ENCODE results near the gene FNDC10. TPM values are rescaled to one million over a fixed set of nuclear protein-coding genes. Genes with fewer than 3 reads are reported as not detected.
"Not testable (repeated sequence)": the region's sequence is repeated elsewhere in the genome, so short reads cannot be mapped to it uniquely, and the experiment has no call there.

FNDC10 gene
- total and polyA plus RNA-seq, 2 donors (not counting 3 experiments of a cell fraction or from before 2014, with no cell fraction given): 1.5 to 2.3 TPM

DNA sequence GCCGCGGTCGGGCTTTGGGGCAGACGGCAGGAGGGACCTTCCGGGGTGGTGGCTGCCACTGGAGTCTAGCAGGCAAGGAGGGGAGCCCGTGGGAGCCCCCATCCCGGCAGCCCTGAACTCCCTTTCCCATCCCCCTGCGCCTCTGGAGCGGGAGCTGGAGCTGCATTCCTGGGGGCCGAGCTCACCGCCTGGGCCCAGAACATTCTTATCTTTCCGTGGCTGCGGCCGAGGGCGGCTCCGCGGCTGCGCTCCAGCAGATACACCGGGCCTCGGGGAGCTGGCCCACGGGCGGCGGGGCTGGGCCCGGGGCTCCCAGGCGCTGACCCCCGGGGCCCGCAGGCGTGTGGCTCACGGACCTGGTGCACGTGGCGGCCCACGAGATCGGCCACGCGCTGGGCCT, 33.5 kb upstream of the FNDC10 start:
- H3K36me3 ChIP-seq (ENCODE audit: control insufficient read depth in 2 of 2, extremely low read depth in 1 of 2, insufficient read depth in 2 of 2, low read length in 2 of 2); POLR2A ChIA-PET; H3K4me2 ChIP-seq (ENCODE audit: insufficient read depth, low read length); BruUV-seq (replicated peaks); CTCF ChIA-PET; H2AFZ ChIP-seq (ENCODE audit: low read depth, low read length); H3K4me3 ChIP-seq (replicated peaks in 1 of 3; ENCODE audit: insufficient read depth in 1 of 3, low read depth in 1 of 3, low read length in 3 of 3); DNase-seq (ENCODE audit: low read depth, low spot score); H3K27ac ChIP-seq (ENCODE audit: insufficient read depth, low read depth, low read length); dilution Hi-C loops (cut with MboI; ENCODE audit: extremely low pct_ligation_motif_present, low sequenced_read_pairs); H3K9ac ChIP-seq (replicated peaks; ENCODE audit: extremely low read depth, insufficient read depth, low read length); H3K4me1 ChIP-seq (ENCODE audit: control insufficient read depth, extremely low read depth, insufficient read depth, low read length); intact Hi-C loops (cut with micrococcal nuclease); H3K9me3 ChIP-seq (replicated peaks; ENCODE audit: control insufficient read depth, insufficient read depth, low read length); H4K20me1 ChIP-seq (replicated peaks; ENCODE audit: control insufficient read depth, extremely low read depth, insufficient read depth, low read length); H3K9me1 ChIP-seq (replicated peaks; ENCODE audit: control insufficient read depth, extremely low read depth, insufficient read depth, low read length); H3K79me2 ChIP-seq (ENCODE audit: control insufficient read depth, insufficient read depth, low read length): not testable (repeated sequence)
- H3K27me3 ChIP-seq (ENCODE audit: control insufficient read depth in 2 of 2, insufficient read depth in 2 of 2, low read length in 2 of 2): peaks cover 3 to 24% of the 10 kb centered on the region in 2 experiments
- FAIRE-seq: peak; percentile 72

DNA sequence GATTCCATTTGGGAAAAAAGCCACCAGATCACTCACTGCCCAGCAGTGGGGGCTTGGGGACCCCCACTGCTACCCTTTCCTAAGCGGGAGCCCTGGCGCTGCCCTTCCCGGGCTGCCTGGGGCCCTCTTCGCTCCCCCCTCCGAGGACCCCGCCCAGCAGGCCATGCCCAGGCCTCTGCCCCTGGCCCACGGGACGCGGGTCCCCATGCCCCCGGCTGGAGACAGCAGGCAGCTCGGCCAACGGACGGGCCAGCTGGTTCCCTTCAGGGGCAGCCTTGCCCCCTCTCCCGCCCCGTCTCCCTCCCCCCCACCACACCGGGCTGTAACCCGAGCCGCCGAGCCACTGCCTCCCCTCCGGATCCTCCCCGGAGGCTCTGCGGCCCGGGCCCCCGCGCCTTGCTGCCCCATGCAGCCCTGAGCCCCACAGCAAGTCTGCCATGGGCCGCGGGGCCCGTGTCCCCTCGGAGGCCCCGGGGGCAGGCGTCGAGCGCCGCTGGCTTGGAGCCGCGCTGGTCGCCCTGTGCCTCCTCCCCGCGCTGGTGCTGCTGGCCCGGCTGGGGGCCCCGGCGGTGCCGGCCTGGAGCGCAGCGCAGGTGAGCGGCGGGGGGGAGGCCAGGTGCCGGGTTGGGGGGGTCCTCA, 32.0 kb upstream of the FNDC10 start, which contains the start of gene MMP23B:
MMP23B (plus strand) TSS at position 392 of the 639 bp plus-strand sequence; CDS start at position 438, 46 bp downstream.
- POLR2A ChIA-PET: no interaction called here
- Histone ChIP-seq H3K4me2 (ENCODE audit: insufficient read depth, low read length) (no peak within 1 kb of the TSS), H3K4me1 (ENCODE audit: control insufficient read depth, extremely low read depth, insufficient read depth, low read length) (no peaks in the 10 kb centered on the region), H3K27ac (ENCODE audit: insufficient read depth, low read depth, low read length) (no peak within 1 kb of the TSS), H3K9ac (replicated peaks; ENCODE audit: extremely low read depth, insufficient read depth, low read length) (no peak within 1 kb of the TSS), H3K9me1 (replicated peaks; ENCODE audit: control insufficient read depth, extremely low read depth, insufficient read depth, low read length) (no peaks in the 10 kb centered on the region), H3K36me3 (ENCODE audit: control insufficient read depth in 2 of 2, extremely low read depth in 1 of 2, insufficient read depth in 2 of 2, low read length in 2 of 2) (peaks cover 0 to 2% of the 10 kb centered on the region in 2 experiments), H3K4me3 (replicated peaks in 1 of 3; ENCODE audit: insufficient read depth in 1 of 3, low read depth in 1 of 3, low read length in 3 of 3) (no peak within 1 kb of the TSS), H3K9me3 (replicated peaks; ENCODE audit: control insufficient read depth, insufficient read depth, low read length) (no peaks in the 10 kb centered on the region), H4K20me1 (replicated peaks; ENCODE audit: control insufficient read depth, extremely low read depth, insufficient read depth, low read length) (no peaks in the 10 kb centered on the region), H3K79me2 (ENCODE audit: control insufficient read depth, insufficient read depth, low read length) (no peaks in the 10 kb centered on the region), H2AFZ (ENCODE audit: low read depth, low read length) (no peak within 1 kb of the TSS), H3K27me3 (ENCODE audit: control insufficient read depth in 2 of 2, insufficient read depth in 2 of 2, low read length in 2 of 2) (peaks cover 3 to 24% of the 10 kb centered on the region in 2 experiments)
- CTCF ChIA-PET: no interaction called here
- DNase-seq (ENCODE audit: low read depth, low spot score): no peak
- no peak for FAIRE-seq
- TF ChIP-seq EZH2 (IDR thresholded peaks at IDR 0.05; ENCODE audit: borderline replicate concordance, low read depth, low read length, severe bottlenecking) (peak; percentile 84), MYC (IDR thresholded peaks at IDR 0.05; ENCODE audit: low read depth, low read length) (no peak)
- BruUV-seq (replicated peaks): no TSS peak
- dilution Hi-C loops (cut with MboI; ENCODE audit: extremely low pct_ligation_motif_present, low sequenced_read_pairs): no loop called here
- intact Hi-C loops (cut with micrococcal nuclease): no loop called here

Data from endothelial cell of umbilical vein (primary cell).